H9 (cell line): ENCODE results near the gene CLPX. TPM values are rescaled to one million over a fixed set of nuclear protein-coding genes. Genes with fewer than 3 reads are reported as not detected.
A peak's percentile ranks its signal among the peaks of the same experiment; 100 is the strongest.

Source experiments
- DNase-seq: peaks from one replicate; pipeline ENCODE4 v3.0.0-alpha.2; 2017
- H2AFZ ChIP-seq: one replicate; pipeline ENCODE4 v1.6.1; 2013; ENCODE audit warnings: mild to moderate bottlenecking, low read length, control low read depth, moderate library complexity
- H2AK5ac ChIP-seq: 2 replicates; pipeline ENCODE4 v1.6.1; 2013; ENCODE audit warnings: low read length, control low read depth, mixed read lengths; ENCODE audit not compliant: insufficient read length
- H2BK120ac ChIP-seq: one replicate; pipeline ENCODE4 v1.6.1; 2013; ENCODE audit warnings: low read depth, mild to moderate bottlenecking, low read length, control low read depth, inconsistent platforms; ENCODE audit not compliant: poor library complexity, severe bottlenecking
- H2BK12ac ChIP-seq: 2 replicates; pipeline ENCODE4 v1.6.1; 2013; ENCODE audit warnings: low read length, control low read depth, mixed read lengths, low read depth; ENCODE audit not compliant: insufficient read length
- H2BK15ac ChIP-seq: 2 replicates; pipeline ENCODE4 v1.6.1; 2013; ENCODE audit warnings: low read depth, low read length, control low read depth
- H2BK20ac ChIP-seq: one replicate; pipeline ENCODE4 v1.6.1; 2013; ENCODE audit warnings: low read depth, mild to moderate bottlenecking, low read length, control low read depth, inconsistent platforms; ENCODE audit not compliant: poor library complexity, severe bottlenecking
- H2BK5ac ChIP-seq: 2 replicates; pipeline ENCODE4 v1.6.1; 2013; ENCODE audit warnings: low read length, control low read depth, mixed read lengths; ENCODE audit not compliant: insufficient read length
- H3K14ac ChIP-seq: 2 replicates; pipeline ENCODE4 v1.6.1; 2013; ENCODE audit warnings: low read length, control low read depth; ENCODE audit not compliant: insufficient read depth
- H3K18ac ChIP-seq: 2 replicates; pipeline ENCODE4 v1.6.1; 2013; ENCODE audit warnings: low read depth, mild to moderate bottlenecking, mixed read lengths, low read length, control low read depth; ENCODE audit not compliant: insufficient read length
- H3K23ac ChIP-seq: 2 replicates; pipeline ENCODE4 v1.6.1; 2013; ENCODE audit warnings: low read length, control low read depth, mixed read lengths, low read depth; ENCODE audit not compliant: insufficient read length
- H3K23me2 ChIP-seq: 2 replicates; pipeline ENCODE4 v1.6.1; 2013; ENCODE audit warnings: low read depth, mild to moderate bottlenecking, mixed read lengths, low read length, control low read depth; ENCODE audit not compliant: insufficient read length, poor library complexity, severe bottlenecking
- H3K27ac ChIP-seq: 2 replicates; pipeline ENCODE4 v1.5.1; 2013; ENCODE audit warnings: low read length, control low read depth, mixed read lengths, low read depth; ENCODE audit not compliant: insufficient read length
- H3K27me3 ChIP-seq: 2 replicates; pipeline ENCODE4 v1.6.1; 2013; ENCODE audit warnings: low read length, control low read depth, inconsistent platforms; ENCODE audit not compliant: insufficient read depth
- H3K4ac ChIP-seq: 2 replicates; pipeline ENCODE4 v1.6.1; 2013; ENCODE audit warnings: low read depth, mild to moderate bottlenecking, control low read depth, inconsistent platforms, low read length, moderate library complexity
- H3K4me1 ChIP-seq: 2 replicates; pipeline ENCODE4 v1.6.1; 2013; ENCODE audit warnings: low read length, control low read depth, inconsistent platforms; ENCODE audit not compliant: insufficient read depth
- H3K4me2 ChIP-seq: 2 replicates; pipeline ENCODE4 v1.6.1; 2013; ENCODE audit warnings: low read length, control low read depth, mixed read lengths; ENCODE audit not compliant: insufficient read length, insufficient read depth
- H3K56ac ChIP-seq: 2 replicates; pipeline ENCODE4 v1.6.1; 2013; ENCODE audit warnings: low read depth, mild to moderate bottlenecking, mixed read lengths, low read length, control low read depth; ENCODE audit not compliant: insufficient read length
- H3K79me1 ChIP-seq: 2 replicates; pipeline ENCODE4 v1.6.1; 2013; ENCODE audit warnings: low read depth, mild to moderate bottlenecking, moderate library complexity, low read length, control low read depth, inconsistent platforms; ENCODE audit not compliant: insufficient read depth, poor library complexity, severe bottlenecking
- H3K79me2 ChIP-seq: 2 replicates; pipeline ENCODE4 v1.6.1; 2013; ENCODE audit warnings: low read length, control low read depth, inconsistent platforms; ENCODE audit not compliant: insufficient read depth
- H3K9ac ChIP-seq: 2 replicates; pipeline ENCODE4 v1.6.1; 2013; ENCODE audit warnings: low read length, control low read depth, mixed read lengths; ENCODE audit not compliant: insufficient read length; ENCODE audit errors: extremely low read depth
- H3K9me3 ChIP-seq: one replicate; pipeline ENCODE4 v1.6.1; 2013; ENCODE audit warnings: low read depth, low read length, inconsistent platforms; ENCODE audit not compliant: control insufficient read depth
- H3T11ph ChIP-seq: one replicate; pipeline ENCODE4 v1.6.1; 2013; ENCODE audit warnings: mild to moderate bottlenecking, low read length, control low read depth, inconsistent platforms
- H4K20me1 ChIP-seq: one replicate; pipeline ENCODE4 v1.6.1; 2013; ENCODE audit not compliant: control insufficient read depth, insufficient read length, insufficient read depth
- H4K5ac ChIP-seq: 2 replicates; pipeline ENCODE4 v1.6.1; 2013; ENCODE audit warnings: low read depth, mild to moderate bottlenecking, mixed read lengths, low read length, control low read depth; ENCODE audit not compliant: insufficient read length
- H4K8ac ChIP-seq: replicated peaks from 2 replicates; pipeline ENCODE4 v1.6.1; 2013; ENCODE audit warnings: low read length, control low read depth, mixed read lengths, low read depth; ENCODE audit not compliant: insufficient read length
- H4K91ac ChIP-seq: 2 replicates; pipeline ENCODE4 v1.6.1; 2013; ENCODE audit warnings: low read depth, mild to moderate bottlenecking, moderate library complexity, mixed read lengths, low read length, control low read depth; ENCODE audit not compliant: insufficient read length
- H3K27ac Mint-ChIP-seq, 3 experiments: 2 replicates in 2 of 3; 3 replicates in 1 of 3; pipeline ENCODE4 v1.8.0; 2020 to 2021; ENCODE audit warnings: mixed read lengths in 3 of 3, mild to moderate bottlenecking in 1 of 3, moderate library complexity in 1 of 3
- H3K27me3 Mint-ChIP-seq: 2 replicates; pipeline ENCODE4 v1.8.0; 2021; ENCODE audit warnings: low read depth, mild to moderate bottlenecking, moderate library complexity, mixed read lengths
- H3K36me3 Mint-ChIP-seq, 3 experiments: 2 replicates in 2 of 3; 3 replicates in 1 of 3; pipeline ENCODE4 v1.8.0; 2020 to 2021; ENCODE audit warnings: low read depth in 3 of 3, mixed read lengths in 3 of 3; ENCODE audit not compliant: insufficient read depth in 1 of 3
- H3K4me1 Mint-ChIP-seq, 2 experiments: 2 replicates each; pipeline ENCODE4 v1.8.0; 2020; ENCODE audit warnings: mixed read lengths in 2 of 2
- H3K4me3 Mint-ChIP-seq, 2 experiments: 2 replicates in 1 of 2; 3 replicates in 1 of 2; pipeline ENCODE4 v1.8.0; 2020 to 2021; ENCODE audit warnings: mild to moderate bottlenecking in 2 of 2, mixed read lengths in 2 of 2, moderate library complexity in 1 of 2
- H3K9me3 Mint-ChIP-seq, 2 experiments: 2 replicates in 1 of 2; 3 replicates in 1 of 2; pipeline ENCODE4 v1.8.0; 2020; ENCODE audit warnings: mild to moderate bottlenecking in 2 of 2, mixed read lengths in 2 of 2, moderate library complexity in 1 of 2
- CTCF ChIP-seq: fragments of 200-600 bp; sonication (generic); conservative IDR thresholded peaks from 3 replicates; pipeline ENCODE4 v1.8.0; 2021; ENCODE audit warnings: antibody characterized with exemption, mild to moderate bottlenecking
- WGBS: extraction: QIAGEN DNeasy Blood & Tissue Kit; methylation state at CpG from one replicate; pipeline ENCODE4 v1.1.7; 2013; ENCODE audit warnings: missing lambda C conversion rate, low lambda C conversion rate, mixed read lengths; ENCODE audit not compliant: insufficient read length; ENCODE audit errors: extremely low coverage; 5-methylcytosine and 5-hydroxymethylcytosine counted together
- total RNA-seq: library from RNA; stranded (reverse); gene quantifications from 2 replicates; pipeline ENCODE4 v1.2.1, GENCODE V29; 2021

Gene CLPX
- total RNA-seq, 1 experiment from 2014 or later, result 55.8 TPM

- Histone ChIP-seq H4K8ac (no peak overlapping the region), H2BK5ac (no peak overlapping the region), H4K5ac (no peak overlapping the region), H2AK5ac (no peak overlapping the region), H3K27ac (no peak overlapping the region), H3K18ac (no peak overlapping the region), H2BK12ac (no peak overlapping the region), H3K79me2 (no peaks in the 10 kb centered on the region), H2AFZ (no peak overlapping the region), H3K9me3 (no peaks in the 10 kb centered on the region), H2BK15ac (no peak overlapping the region), H3K9ac (no peak overlapping the region), H3K79me1 (no peaks in the 10 kb centered on the region), H3T11ph (no peak overlapping the region), H4K20me1 (no peaks in the 10 kb centered on the region), H4K91ac (no peak overlapping the region), H3K4me1 (no peaks in the 10 kb centered on the region), H3K23ac (no peak overlapping the region), H3K4me2 (no peak overlapping the region), H3K23me2 (no peaks in the 10 kb centered on the region), H3K27me3 (no peaks in the 10 kb centered on the region), H3K14ac (no peak overlapping the region), H2BK20ac (no peak overlapping the region), H2BK120ac (no peak overlapping the region), H3K56ac (no peak overlapping the region), H3K4ac (no peak overlapping the region)
- Mint-ChIP-seq H3K27ac (no peak overlapping the region), H3K9me3 (peaks cover 0 to 2% of the 10 kb centered on the region in 2 experiments; a peak in 2 of 5 replicates), H3K4me1 (peaks cover 10 to 12% of the 10 kb centered on the region in 2 experiments), H3K27me3 (no peaks in the 10 kb centered on the region), H3K4me3 (no peak overlapping the region), H3K36me3 (no peaks in the 10 kb centered on the region)
- TF ChIP-seq CTCF, result no peak
- DNase-seq, result peak; percentile 42
- no CpG with 5 or more reads among the region's 5 CpGs for WGBS
These were observed 6.9 kb upstream of the CLPX start for GRCh38 chr15:65192016-65192415.
